Measurements from ENCODE around the gene CREBBP. TPM values are rescaled to one million over a fixed set of nuclear protein-coding genes. Genes with fewer than 3 reads are reported as not detected.

Gene CREBBP
- total RNA-seq = 14.2 and 15.1 TPM in 2 replicates

DNA sequence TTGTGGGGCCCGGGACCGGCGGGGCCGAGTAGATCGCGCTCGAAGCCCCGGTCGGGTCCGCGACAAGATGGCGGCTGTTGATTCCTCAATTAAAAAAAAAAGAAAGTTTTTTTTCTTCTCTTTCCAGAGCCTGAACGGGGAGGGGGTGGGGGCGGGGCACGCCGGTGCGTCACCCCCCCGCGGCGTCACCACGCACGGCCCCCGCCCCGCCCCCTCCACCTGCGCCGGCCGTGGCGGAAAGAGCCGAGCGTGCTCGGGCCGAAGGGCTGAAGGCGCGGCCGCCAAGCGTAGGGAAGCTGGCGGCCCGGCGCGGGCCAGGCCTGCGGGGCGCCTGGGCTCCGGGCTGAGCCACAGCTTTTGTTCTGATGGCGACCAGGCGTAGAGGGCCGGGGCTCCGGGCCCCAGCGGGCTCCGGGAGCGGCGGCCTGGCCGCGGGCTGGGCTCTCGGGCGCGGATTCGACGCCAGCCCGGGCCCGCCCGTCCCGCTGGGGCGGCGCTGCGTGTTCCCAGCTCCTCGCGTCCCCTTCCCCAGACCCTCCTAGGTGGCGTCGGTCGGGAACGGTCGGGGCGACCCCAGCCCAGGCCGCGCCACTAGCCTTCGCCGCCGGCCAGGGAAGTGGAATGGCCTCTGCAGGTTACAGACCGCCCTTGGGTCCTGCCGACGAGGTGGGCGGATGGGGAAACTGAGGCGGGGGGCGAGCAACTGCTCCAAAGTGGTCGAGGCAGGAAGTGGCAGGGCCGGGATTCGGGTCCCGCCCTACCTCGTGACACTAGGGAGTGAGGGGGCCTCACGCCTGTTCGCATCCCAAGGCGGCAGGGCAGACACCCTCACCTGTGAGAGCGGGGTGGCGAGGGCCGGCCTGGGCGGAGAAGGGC, at the start of gene CREBBP:
CREBBP (minus strand) TSS at position 91 of the 876 bp plus-strand sequence. CDS start 797 bp downstream, outside the sequence.

GRCh38 chr16:3717235-3718018, 163.1 kb downstream of the CREBBP start, which contains the start of gene TRAP1:
Gene TRAP1, minus strand, starts transcription at chr16:3717524. Its CDS starts 16 bp downstream, at chr16:3717508.

Other genes with a start within 250 kb of the CREBBP start
- 5.9 and 6.9 TPM in 2 replicates for gene DNASE1, start 226.0 kb downstream of the CREBBP start, total RNA-seq
- 99.3 and 130 TPM in 2 replicates for gene TRAP1, start 163.2 kb downstream of the CREBBP start, total RNA-seq
- gene ADCY9, start 235.7 kb upstream of the CREBBP start, total RNA-seq = 30.2 and 32.0 TPM in 2 replicates

All from mammary microvascular endothelial cell (primary cell).